ENCODE data around the gene CASQ2. TPM values are rescaled to one million over a fixed set of nuclear protein-coding genes. Genes with fewer than 3 reads are reported as not detected.

The CASQ2 gene
- total and polyA plus RNA-seq, 2 experiments from 2014 or later, result not detected

DNA sequence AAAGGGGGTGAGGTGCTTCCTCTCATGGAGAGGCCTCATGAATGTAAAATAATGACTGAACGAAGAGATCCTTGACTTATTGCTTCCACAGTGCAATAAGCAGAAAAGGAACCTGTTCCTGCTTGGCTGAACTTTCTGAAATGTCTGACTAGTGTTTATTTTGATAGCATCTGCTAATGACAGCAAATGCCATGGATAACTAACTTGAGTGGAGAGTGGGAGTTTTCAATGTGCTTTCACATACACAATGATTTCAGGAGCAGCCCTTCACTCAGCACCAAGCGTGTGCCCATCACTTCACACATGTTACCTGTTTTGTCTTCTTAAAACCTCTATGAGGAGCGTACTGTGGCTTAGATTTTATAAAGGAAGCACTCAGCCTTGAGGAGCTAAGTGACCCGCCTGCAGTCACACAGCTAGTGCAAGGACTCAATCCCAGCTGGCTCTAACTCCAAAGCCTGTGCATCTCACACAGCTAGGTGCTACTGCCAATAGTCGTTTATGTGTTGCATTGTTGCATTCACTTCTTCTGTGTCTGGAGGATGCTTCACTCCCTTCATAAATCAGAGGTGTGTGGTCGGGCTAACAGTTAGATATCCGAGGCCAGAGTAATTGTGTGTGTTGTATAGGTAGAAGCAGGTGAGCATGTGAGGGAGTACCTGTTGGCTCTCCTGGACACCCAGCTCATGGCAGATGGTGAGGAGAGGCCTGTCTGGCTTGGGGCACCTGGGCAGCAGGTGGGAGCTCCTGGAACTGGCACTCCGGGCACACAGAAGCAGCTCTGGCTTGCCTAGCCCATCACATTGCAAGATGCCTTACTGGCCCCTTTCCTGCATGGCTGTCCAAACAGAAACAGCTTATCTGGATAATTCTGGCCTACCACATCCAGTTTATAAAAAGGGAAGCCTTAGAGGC, 12.8 kb downstream of the CASQ2 start:
- 88% methylated on average over 8 of the region's 8 CpGs for WGBS (ENCODE audit: low lambda C conversion rate, missing lambda C conversion rate)
- no peaks in the 10 kb centered on the region for H3K36me3 ChIP-seq (replicated peaks; ENCODE audit: insufficient read depth, low read depth)
- no peak overlapping the region for H3K27ac ChIP-seq

DNA sequence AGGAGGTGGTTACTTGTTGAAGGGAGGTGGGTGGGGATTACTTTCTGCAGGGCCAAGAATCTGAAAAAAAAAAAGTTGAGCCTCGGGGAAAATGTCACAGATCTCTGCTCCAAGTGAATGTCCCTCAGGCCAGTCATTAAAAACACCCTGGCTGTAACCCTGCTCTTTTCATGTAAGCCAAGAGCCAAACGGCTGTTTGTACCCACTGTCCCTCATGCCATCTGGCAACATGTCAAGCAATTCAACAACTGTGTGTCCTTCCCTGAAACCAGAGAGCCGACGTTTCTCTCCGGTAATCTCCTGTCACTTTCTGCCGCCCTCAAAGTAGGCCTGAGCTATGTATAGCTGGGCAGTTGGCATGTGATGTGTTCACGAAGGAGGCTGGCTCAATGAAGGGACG, 14.7 kb downstream of the CASQ2 start:
- H3K9me3 ChIP-seq (ENCODE audit: low read depth), result no peaks in the 10 kb centered on the region
- no peaks in the 10 kb centered on the region for H3K9me2 ChIP-seq (replicated peaks; ENCODE audit: insufficient read depth)
- TF ChIP-seq EZH2 (IDR thresholded peaks at IDR 0.05; ENCODE audit: borderline replicate concordance) (no peak), EZH2phosphoT487 (IDR thresholded peaks at IDR 0.05; ENCODE audit: low read depth, severe bottlenecking, unreplicated experiment) (no peak)
- TF ChIP-seq, protein P1, sequence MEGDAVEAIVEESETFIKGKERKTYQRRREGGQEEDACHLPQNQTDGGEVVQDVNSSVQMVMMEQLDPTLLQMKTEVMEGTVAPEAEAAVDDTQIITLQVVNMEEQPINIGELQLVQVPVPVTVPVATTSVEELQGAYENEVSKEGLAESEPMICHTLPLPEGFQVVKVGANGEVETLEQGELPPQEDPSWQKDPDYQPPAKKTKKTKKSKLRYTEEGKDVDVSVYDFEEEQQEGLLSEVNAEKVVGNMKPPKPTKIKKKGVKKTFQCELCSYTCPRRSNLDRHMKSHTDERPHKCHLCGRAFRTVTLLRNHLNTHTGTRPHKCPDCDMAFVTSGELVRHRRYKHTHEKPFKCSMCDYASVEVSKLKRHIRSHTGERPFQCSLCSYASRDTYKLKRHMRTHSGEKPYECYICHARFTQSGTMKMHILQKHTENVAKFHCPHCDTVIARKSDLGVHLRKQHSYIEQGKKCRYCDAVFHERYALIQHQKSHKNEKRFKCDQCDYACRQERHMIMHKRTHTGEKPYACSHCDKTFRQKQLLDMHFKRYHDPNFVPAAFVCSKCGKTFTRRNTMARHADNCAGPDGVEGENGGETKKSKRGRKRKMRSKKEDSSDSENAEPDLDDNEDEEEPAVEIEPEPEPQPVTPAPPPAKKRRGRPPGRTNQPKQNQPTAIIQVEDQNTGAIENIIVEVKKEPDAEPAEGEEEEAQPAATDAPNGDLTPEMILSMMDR (IDR thresholded peaks at IDR 0.05; ENCODE audit: poor library complexity), result no peak
- H2AFZ ChIP-seq, result no peak overlapping the region
- no peaks in the 10 kb centered on the region for H3K4me1 ChIP-seq (ENCODE audit: insufficient read depth)
- H3K79me2 ChIP-seq, result no peaks in the 10 kb centered on the region
- H3K27me3 ChIP-seq, result no peaks in the 10 kb centered on the region
- no peak for DNase-seq (ENCODE audit: low spot score)
- WGBS (ENCODE audit: low lambda C conversion rate, missing lambda C conversion rate), result 57% methylated on average over 8 of the region's 8 CpGs
- no peaks in the 10 kb centered on the region for H4K20me1 ChIP-seq (ENCODE audit: insufficient read depth, poor library complexity, severe bottlenecking)
- no peaks in the 10 kb centered on the region for H3K36me3 ChIP-seq (replicated peaks; ENCODE audit: insufficient read depth, low read depth)
- no peak overlapping the region for H3K4me3 ChIP-seq
- H3K4me2 ChIP-seq, result no peak overlapping the region
- no peak overlapping the region for H3K27ac ChIP-seq

More for the DNA sequence above, 12.8 kb downstream of the CASQ2 start:
- H3K9me3 ChIP-seq (ENCODE audit: low read depth), result no peaks in the 10 kb centered on the region
- no peaks in the 10 kb centered on the region for H3K27me3 ChIP-seq
- no peak overlapping the region for H3K4me2 ChIP-seq
- H3K79me2 ChIP-seq, result no peaks in the 10 kb centered on the region
- no peaks in the 10 kb centered on the region for H4K20me1 ChIP-seq (ENCODE audit: insufficient read depth, poor library complexity, severe bottlenecking)
- no peak overlapping the region for H3K4me3 ChIP-seq
- TF ChIP-seq, protein P1 (IDR thresholded peaks at IDR 0.05; ENCODE audit: poor library complexity), result no peak
- TF ChIP-seq EZH2 (IDR thresholded peaks at IDR 0.05; ENCODE audit: borderline replicate concordance) (no peak), EZH2phosphoT487 (IDR thresholded peaks at IDR 0.05; ENCODE audit: low read depth, severe bottlenecking, unreplicated experiment) (no peak)
- no peaks in the 10 kb centered on the region for H3K9me2 ChIP-seq (replicated peaks; ENCODE audit: insufficient read depth)
- no peak overlapping the region for H2AFZ ChIP-seq
- no peaks in the 10 kb centered on the region for H3K4me1 ChIP-seq (ENCODE audit: insufficient read depth)
- no peak for DNase-seq (ENCODE audit: low spot score)

DNA sequence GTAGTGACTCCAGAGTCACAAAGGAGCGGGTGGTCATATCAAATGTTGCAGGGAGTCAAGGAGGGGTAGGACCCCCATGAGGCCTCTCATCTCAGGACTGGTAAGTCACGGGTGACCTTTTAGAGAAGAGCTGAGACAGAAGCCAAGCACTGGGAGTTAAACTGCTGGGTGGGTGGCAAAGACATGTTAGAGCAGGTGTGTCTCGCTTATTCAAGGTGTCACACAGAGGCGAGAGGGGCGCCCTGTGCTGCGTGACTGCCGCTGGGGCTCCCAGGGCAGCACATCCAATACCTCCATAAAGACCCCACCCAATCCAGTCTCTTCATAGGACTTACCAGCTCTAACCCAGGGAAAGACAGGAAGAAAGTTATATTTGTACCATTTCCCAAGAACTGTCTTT, 15.2 kb downstream of the CASQ2 start:
- Histone ChIP-seq H3K36me3 (replicated peaks; ENCODE audit: insufficient read depth, low read depth) (no peaks in the 10 kb centered on the region), H3K27ac (no peak overlapping the region), H3K4me3 (no peak overlapping the region), H3K4me1 (ENCODE audit: insufficient read depth) (peaks cover 4% of the 10 kb centered on the region), H3K79me2 (no peaks in the 10 kb centered on the region), H3K4me2 (no peak overlapping the region), H3K9me2 (replicated peaks; ENCODE audit: insufficient read depth) (no peaks in the 10 kb centered on the region), H3K9me3 (ENCODE audit: low read depth) (no peaks in the 10 kb centered on the region), H3K27me3 (no peaks in the 10 kb centered on the region), H2AFZ (no peak overlapping the region), H4K20me1 (ENCODE audit: insufficient read depth, poor library complexity, severe bottlenecking) (no peaks in the 10 kb centered on the region)
- WGBS (ENCODE audit: low lambda C conversion rate, missing lambda C conversion rate), result 87% methylated on average over 7 of the region's 7 CpGs
- no peak for TF ChIP-seq EZH2phosphoT487 (IDR thresholded peaks at IDR 0.05; ENCODE audit: low read depth, severe bottlenecking, unreplicated experiment)
- TF ChIP-seq, protein P1 (IDR thresholded peaks at IDR 0.05; ENCODE audit: poor library complexity), result no peak
- TF ChIP-seq EZH2 (IDR thresholded peaks at IDR 0.05; ENCODE audit: borderline replicate concordance), result no peak
- no peak for DNase-seq (ENCODE audit: low spot score)

Measured in hepatocyte (in vitro differentiated cells).